GM18520 (cell line): ENCODE results near the gene SEMA4C.

Experiments
- ATAC-seq: cut with Tn5 transposase; IDR thresholded peaks from one replicate; pipeline ENCODE4 v1.9.1; 2021; ENCODE audit not compliant: unreplicated experiment

Gene SEMA4C

GRCh38 chr2:96881349-96882195, 11.7 kb upstream of the SEMA4C start:
- no peak for ATAC-seq

DNA sequence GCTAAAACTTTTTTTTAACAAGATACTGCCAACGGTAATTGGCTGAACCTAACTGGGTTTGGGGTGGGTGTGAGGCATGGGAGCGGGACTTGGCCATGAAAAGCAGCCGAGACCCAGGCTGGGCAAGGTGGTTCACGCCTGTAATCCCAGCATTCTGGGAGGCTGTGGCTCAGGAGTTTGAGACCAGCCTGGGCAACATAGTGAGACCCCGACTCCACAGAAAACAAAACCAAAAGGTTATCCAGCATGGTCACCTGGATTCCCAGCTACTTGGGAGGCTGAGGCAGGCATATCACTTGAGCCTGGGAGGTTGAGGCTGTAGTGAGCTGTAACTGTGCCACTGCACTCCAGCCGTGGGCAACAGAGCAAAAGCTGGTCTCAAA, 11.0 kb upstream of the SEMA4C start:
- ATAC-seq, result no peak

- ATAC-seq, result no peak
Observed at GRCh38 chr2:96879545-96880040, 9.7 kb upstream of the SEMA4C start.

- no peak for ATAC-seq
Observed at GRCh38 chr2:96878796-96879544, 9.1 kb upstream of the SEMA4C start.

DNA sequence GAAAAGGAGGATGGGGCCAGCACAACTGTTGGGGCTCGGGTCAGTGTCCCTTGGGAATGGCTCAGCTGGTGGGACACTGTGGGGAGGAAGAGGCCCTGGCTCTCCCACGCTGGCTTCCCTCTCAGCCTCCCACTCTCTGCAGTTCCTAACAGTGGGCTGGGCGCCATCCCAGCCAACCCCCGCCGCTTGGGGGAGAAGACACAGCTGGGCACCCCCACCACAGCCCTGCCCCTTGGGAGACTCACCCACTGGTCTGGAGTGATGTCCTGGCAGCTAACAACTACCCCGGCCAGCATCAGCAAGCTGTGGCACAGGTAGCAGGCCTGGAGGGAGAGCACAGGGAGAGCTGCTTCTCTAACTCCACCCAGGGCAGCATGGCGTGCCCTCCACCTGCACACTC, 8.3 kb upstream of the SEMA4C start:
- no peak for ATAC-seq

- ATAC-seq, result no peak
Observed at GRCh38 chr2:96877631-96878092, 7.8 kb upstream of the SEMA4C start.

GRCh38 chr2:96877042-96877451, 7.2 kb upstream of the SEMA4C start:
- ATAC-seq, result no peak

GRCh38 chr2:96876269-96877041, 6.6 kb upstream of the SEMA4C start:
- no peak for ATAC-seq

- ATAC-seq, result no peak
Observed at GRCh38 chr2:96875498-96876268, 5.8 kb upstream of the SEMA4C start.

DNA sequence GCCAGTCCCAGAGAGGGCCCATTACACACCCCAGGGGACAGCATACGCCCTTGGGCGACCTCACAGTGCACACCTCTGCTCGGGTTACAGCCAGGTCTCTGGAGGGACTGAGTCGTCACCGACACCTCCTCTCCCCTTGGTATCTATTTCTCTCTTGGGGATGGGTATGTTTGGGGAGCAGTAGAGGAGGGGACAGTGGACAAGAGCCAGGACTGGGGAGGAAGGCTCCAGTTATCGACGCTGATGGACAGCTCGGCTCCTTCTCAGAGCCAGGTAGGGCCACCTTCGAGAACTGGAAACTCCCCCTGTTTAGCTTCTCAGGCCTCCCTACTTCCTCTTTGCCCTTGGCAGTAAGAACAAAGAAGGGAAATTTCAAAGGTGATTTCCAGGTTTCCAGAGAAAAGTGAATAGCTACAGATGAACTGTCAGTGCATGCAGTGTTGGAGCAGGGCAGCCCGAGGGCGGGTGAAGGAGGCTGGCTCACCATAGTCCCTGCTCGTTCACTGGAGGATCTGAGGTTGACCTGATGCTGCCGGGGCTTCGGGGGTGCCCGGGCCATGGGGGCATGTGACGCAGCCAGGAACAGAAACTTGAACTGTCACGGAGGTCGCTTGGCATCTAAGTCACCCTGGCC, 4.4 kb upstream of the SEMA4C start:
- peak; percentile 47 for ATAC-seq

DNA sequence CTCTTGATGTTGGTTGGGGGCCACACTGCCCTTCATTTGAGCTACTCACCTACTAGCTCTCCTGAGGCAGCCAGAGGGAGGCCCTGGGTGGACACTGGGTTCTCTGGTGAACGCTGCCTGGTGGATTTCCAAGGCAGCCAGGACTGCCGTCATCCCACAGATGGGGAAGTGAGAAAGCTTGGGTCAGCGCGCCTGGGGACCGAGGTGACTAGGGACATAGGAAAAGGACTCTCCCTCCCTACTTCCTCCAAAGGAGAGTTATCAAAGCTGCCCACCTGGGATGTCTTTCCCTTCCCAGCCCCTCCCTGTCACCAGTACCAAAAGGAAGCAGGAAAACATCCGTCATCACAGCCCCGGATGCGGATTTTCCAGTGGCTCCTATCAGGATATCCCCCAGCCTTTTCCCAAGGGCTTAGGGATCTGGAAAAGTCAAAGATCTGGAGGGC, 3.8 kb upstream of the SEMA4C start:
- no peak for ATAC-seq

DNA sequence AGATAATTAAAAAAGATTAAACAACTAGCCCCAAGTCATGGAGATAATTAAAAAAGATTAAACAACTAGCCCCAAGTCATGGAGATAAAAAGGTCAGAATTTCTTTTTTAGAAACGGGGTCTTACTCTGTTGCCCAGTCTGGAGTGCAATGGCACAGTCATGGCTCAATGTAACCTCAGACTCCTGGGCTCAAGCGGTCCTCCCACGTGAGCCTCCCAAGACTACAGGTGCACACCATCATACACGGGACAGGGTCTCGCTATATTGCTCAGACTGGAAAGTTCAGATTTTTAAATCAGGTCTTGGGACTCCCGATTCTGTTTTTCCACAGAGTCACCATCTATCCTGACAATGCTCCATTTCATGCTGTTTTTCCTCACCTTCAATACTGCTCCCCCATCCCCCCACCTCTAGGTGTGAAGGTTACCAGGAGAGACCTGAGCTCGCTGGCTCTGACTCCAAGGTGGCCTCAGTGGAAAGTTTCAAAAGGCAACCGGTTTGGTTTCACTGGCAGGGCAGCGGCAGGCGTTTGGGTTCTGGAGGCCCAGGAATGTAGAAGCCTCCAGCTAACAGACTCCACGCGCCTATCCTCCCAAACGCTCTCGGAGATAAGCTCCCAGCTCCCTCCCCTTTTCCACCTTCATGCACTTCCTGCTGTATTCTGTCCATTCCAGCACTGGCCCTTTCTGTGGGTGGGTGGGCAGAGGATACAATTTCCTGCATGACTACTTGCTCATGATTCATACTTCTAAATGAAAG, 2.9 kb upstream of the SEMA4C start:
- ATAC-seq, result no peak

- no peak for ATAC-seq
Observed at GRCh38 chr2:96870626-96871255, 861 bp upstream of the SEMA4C start.

DNA sequence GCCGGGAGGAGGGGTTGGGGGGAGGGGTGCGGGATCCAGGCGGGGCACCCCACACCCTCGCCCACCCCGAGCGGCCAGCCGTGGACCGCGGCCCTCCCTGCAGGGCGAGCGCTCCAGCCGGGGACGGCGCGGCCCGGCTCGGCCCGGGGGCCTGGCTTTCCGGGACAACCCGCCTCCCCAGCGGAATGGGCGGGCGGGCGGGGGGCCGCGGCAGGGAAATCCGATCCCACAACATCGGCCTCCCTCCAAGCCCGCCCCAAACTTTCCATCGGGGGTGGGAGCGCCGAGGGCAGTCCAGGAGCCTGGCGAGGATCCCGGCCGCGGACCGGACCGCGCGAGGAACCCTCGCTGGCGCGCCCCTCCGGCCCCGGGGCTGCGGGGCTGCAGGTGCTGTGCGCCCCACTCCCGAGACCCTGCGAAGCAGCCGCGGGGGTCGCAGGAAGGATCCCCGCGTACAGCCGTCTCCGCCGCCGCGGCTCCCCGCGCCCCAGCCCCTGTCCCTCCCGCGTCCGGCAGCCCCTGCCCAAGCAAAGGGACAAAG, 529 bp downstream of the SEMA4C start:
- no peak for ATAC-seq

- ATAC-seq, result no peak
Observed at GRCh38 chr2:96868555-96869280, 1.2 kb downstream of the SEMA4C start.

- ATAC-seq, result no peak
Observed at GRCh38 chr2:96867756-96868554, 1.9 kb downstream of the SEMA4C start.
